Stimulated activated naive CD8-positive, alpha-beta T cell treated with anti-CD3 and anti-CD28 coated beads, Interleukin-15, Interleukin-2, amounts not matched to agents 100 U/mL and 50 U/mL, for 24 hours (primary cell): ENCODE measurements around the gene FAM193A.
"Not testable (repeated sequence)": the region's sequence is repeated elsewhere in the genome, so short reads cannot be mapped to it uniquely, and the experiment has no call there.

Experiments
- ATAC-seq: fragments of 150-1000 bp; cut with Tn5 transposase; one replicate; pipeline ENCODE4 v1.10.0; 2021
- DNase-seq: peaks from one replicate; pipeline ENCODE4 v3.0.0; 2021

FAM193A gene

DNA sequence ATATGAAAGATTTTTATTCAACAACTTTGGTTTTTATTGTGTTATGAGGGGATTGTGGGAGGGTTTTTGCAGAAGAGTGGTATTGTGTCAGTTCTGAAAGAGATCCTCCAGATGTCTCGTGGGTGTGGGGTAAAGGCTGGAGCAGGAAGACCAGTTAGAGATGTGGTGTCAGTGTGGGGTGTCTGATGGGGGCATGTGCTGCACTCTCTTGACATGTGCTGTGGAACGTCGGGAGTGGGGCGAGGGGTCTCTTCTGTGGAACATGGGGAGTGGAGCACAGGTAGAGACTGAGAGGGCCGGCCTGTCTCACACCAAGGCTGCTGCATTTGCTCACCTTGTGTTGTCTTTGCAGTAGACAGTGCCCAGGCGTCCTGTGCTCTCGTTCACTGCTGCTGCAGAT is 37.6 kb downstream of the FAM193A start:
- DNase-seq (no peak), ATAC-seq (no peak)

DNA sequence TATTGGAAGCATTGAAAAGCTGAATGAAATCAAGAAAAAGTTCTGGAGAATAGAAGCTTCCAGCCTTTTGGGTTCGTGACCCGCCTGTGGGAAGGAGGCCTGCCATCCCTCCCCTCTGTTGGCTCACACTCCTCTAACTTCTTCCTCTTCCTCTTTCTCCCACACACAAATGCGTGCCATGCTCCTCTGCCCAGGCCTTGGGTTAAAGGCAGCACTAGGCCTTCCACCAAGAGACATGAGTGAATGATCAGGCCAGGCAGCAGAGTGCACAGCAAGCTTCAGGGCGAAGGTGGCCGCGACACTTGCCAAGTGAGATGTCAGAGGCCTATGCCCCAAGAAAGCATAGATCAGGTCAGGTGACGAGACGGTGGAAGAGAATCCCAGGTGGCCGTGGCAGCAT is 38.4 kb downstream of the FAM193A start:
- ATAC-seq: no peak
- DNase-seq: no peak

- ATAC-seq (no peak), DNase-seq (no peak)
These were observed 39.8 kb downstream of the FAM193A start for GRCh38 chr4:2576290-2576689.

DNA sequence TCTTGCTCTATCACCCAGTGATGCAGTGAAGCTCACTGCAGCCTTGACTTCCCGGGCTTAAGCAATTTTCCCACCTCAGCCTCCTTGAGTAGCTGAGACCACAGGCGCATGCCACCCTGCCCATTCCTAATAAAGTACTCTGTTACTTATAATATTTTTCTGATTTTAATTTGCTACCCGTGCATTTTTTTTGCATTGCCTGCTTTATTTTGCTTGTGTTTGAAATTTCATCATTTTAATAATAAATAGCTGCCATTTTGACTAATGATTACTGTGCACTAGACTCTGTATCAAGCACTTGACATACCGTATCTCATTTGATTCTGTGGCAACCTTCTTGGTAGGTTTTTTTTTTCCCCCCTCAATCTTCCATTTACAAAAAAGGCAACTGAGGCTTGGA is 41.7 kb downstream of the FAM193A start:
- ATAC-seq: no peak

DNA sequence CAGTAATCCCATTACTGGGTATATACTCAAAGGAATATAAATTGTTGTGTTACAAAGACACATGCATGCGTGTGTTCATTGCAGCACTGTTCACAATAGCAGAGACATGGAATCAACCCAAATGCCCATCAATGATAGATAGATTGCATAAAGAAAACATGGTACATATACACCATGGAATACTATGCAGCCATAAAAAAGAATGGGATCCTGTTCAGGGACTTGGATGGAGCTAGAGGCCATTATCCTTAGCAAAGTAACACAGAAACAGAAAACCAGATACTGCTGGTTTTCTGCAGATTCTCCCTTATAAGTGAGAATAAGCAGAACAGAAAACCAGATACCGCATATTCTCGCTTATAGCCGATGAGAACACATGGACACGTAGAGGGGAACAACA is 43.5 kb downstream of the FAM193A start:
- ATAC-seq: no peak

More for the DNA sequence above, 41.7 kb downstream of the FAM193A start:
- no peak for DNase-seq

GRCh38 chr4:2583092-2583491 is 46.6 kb downstream of the FAM193A start:
- DNase-seq: no peak
- ATAC-seq: no peak

More for the DNA sequence above, 43.5 kb downstream of the FAM193A start:
- DNase-seq: no peak

GRCh38 chr4:2583517-2583916 is 47.1 kb downstream of the FAM193A start:
- DNase-seq (no peak), ATAC-seq (no peak)

DNA sequence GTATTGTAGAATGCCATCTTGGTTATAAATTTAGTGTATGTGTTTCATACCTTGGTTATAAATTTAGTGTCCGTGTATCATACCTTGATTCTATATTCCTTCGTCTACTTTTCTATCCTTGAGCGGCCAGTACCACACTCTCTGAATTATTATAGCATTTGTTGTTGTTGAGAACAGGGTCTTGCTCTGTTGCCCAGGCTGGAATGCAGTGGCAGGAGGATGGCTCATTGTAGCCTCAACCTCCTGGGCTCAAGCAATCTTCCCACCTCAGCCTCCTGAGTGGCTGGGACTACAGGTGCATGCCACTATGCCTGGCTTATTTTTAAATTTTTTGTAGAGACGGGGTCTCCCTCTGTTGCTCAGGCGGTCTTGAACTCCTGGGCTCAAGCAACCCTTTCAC is 50.1 kb downstream of the FAM193A start:
- no peak for DNase-seq
- no peak for ATAC-seq

DNA sequence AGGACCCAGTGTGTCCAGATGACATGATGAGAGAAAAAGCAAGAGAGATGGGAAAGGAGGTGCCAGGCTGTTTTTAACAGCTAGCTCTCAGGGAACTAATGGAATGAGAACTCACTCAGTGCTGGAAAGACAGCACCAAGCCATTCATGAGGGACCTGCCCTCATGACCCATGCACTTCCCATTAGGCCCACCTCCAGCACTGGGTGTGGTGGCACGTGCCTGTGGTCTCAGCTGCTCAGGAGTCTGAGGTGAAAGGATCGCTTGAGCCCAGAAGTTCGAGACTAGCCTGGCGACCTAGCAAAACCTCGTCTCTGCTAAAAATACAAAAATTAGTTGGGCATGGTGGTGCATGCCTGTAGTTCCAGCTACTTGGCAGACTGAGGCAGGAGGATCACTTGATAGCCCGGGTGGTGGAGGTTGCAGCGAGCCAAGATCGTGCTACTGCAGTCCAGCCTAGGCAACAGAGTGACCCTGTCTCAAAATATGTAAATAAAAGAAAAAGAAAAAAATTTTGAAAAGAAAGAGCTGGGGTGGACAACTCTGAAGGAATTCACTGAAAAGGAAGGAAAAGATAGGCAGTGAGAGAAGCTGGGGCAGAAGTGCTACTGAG is 50.9 kb downstream of the FAM193A start:
- DNase-seq (no peak), ATAC-seq (no peak)

- no peak for DNase-seq
- ATAC-seq: no peak
These were observed 51.8 kb downstream of the FAM193A start for GRCh38 chr4:2588259-2588658.

- peak; percentile 28 for ATAC-seq
- DNase-seq: no peak
These were observed 54.7 kb downstream of the FAM193A start for GRCh38 chr4:2591189-2591588.

GRCh38 chr4:2592014-2592413 is 55.6 kb downstream of the FAM193A start:
- ATAC-seq, DNase-seq: not testable (repeated sequence)

GRCh38 chr4:2592572-2592971 is 56.1 kb downstream of the FAM193A start:
- ATAC-seq (no peak), DNase-seq (no peak)

DNA sequence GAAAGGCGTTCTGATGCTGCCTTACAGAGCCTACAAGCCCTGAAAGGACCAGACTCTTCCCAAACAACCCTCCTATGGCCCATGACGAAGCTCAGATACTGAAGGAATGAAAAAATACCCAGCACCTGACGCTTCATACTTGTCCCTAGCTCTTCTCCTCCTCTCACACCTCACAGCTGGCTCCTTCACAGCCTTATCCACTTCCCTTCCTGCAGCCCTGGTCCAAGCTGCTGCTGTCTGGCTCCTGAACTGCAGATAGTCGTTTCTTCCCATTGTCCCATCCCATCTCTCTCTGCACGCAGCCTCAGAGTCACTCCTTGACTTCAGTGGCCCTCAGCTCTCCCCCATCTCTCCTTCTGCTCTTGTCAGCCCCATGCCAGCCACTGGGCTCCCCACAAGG is 56.6 kb downstream of the FAM193A start:
- DNase-seq (no peak), ATAC-seq (no peak)

DNA sequence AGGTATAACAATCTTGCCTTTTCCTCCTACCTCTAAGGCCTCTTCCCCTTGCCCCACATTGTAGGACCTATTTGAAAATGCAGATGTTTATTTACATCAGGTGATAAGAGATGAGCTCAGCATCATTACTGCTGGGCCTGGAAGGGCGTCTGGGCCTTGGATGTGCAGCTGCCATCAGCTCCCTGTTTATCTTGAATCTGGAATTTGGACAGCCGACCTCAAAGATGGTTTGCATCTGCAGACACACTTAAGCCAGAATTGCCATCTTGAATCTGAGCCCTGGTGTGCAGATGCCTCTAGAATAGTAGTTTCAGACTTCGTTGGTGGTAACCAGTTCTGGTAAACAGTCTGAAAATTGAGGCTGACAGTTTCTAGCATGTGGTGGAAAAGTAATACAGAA is 59.0 kb downstream of the FAM193A start:
- DNase-seq (no peak), ATAC-seq (no peak)

GRCh38 chr4:2595952-2596552 is 59.6 kb downstream of the FAM193A start:
- ATAC-seq (no peak), DNase-seq (no peak)

DNA sequence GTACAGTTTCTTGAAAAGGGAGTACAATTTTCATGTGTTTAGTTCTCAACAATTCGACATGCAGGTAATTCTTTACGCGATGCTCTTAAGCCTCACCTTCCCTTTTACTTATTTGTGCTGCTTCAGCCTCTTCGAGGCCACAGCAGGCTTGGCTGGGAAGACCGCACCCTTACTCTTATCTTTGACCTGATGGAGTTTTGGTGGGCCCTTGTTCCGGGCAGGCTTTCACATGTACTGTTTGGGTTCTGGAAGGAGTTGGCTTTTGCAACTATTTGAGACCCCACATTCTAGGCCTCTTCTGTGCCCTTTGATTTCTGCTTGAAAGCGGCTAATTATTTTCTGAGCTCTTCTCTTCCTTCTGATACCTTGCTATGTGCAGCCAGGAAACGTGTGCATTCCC is 60.2 kb downstream of the FAM193A start:
- DNase-seq: no peak
- no peak for ATAC-seq

- DNase-seq (no peak), ATAC-seq (peak; percentile 66)
These were observed 62.3 kb downstream of the FAM193A start for GRCh38 chr4:2598511-2599303.

DNA sequence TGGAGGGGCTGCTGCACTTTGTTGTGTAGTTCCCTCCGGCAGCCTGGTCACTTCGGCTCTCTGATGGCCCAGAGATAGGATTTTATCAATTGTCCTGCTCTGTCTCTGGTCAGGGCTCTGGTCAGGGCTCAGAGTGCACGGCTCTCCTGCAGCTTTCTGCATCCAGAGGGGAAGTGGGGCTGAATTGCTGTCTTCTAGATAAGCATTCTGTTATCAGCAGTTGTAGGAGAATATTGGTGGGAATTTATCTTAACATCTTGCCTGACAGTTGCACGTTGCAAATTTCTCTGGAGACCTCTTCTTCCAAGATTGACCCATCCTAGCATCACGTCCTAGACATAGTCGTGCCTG is 62.8 kb downstream of the FAM193A start:
- DNase-seq (no peak), ATAC-seq (no peak)

DNA sequence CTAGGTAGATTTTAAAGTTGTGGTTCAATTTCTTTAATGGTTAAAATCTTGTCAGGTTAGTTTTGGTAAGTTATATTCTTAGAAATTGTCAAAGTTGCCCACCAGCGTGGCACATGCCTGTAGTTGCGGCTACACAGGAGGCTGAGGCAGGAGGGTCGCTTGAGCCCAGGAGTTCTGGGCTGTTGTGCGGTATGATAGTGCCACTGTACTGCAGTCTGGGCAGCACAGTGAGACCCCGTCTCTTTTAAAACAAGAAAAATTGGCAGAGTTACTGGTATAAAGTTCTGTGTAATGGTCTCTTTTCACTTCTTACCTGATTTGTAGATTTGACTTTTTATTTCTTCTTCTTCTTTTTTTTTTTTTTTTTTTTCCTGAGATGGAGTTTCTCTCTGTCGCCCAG is 64.4 kb downstream of the FAM193A start:
- no peak for DNase-seq
- no peak for ATAC-seq

- DNase-seq: no peak
- ATAC-seq: no peak
These were observed 68.2 kb downstream of the FAM193A start for GRCh38 chr4:2604614-2605013.

- ATAC-seq (no peak), DNase-seq (no peak)
These were observed 70.6 kb downstream of the FAM193A start for GRCh38 chr4:2606960-2607506.

- ATAC-seq: no peak
- DNase-seq: no peak
These were observed 71.4 kb downstream of the FAM193A start for GRCh38 chr4:2607822-2608221.
